GM06990 (cell line): ENCODE results near the gene MAP4K2.

Experiments used
- DNase-seq: peaks from one replicate; pipeline ENCODE4 v3.0.0-alpha.2; 2011; ENCODE audit not compliant: insufficient read length; ENCODE audit errors: extremely low read depth
- H3K27me3 ChIP-seq: replicated peaks from 2 replicates; pipeline ENCODE4 v1.6.0; 2011; ENCODE audit warnings: low read length; ENCODE audit not compliant: control insufficient read depth, insufficient read depth
- H3K36me3 ChIP-seq: 2 replicates; pipeline ENCODE4 v1.5.1; 2011; ENCODE audit warnings: low read length; ENCODE audit not compliant: control insufficient read depth, insufficient read depth
- H3K4me3 ChIP-seq: replicated peaks from 2 replicates; pipeline ENCODE4 v1.5.1; 2011; ENCODE audit warnings: low read depth, mild to moderate bottlenecking, control low read depth, low read length
- TF ChIP-seq, protein P1 (sequence below): IDR thresholded peaks from 2 replicates; pipeline ENCODE4 v1.5.1; 2011; ENCODE audit warnings: low read length, control low read depth, mild to moderate bottlenecking, inconsistent platforms; ENCODE audit not compliant: insufficient read depth, poor library complexity, severe bottlenecking

The MAP4K2 gene

GRCh38 chr11:64792482-64792881, 10.5 kb downstream of the MAP4K2 start:
- Histone ChIP-seq H3K4me3 (no peak overlapping the region), H3K27me3 (no peaks in the 10 kb centered on the region), H3K36me3 (peaks cover 45% of the 10 kb centered on the region)
- DNase-seq: no peak
- TF ChIP-seq, protein P1, sequence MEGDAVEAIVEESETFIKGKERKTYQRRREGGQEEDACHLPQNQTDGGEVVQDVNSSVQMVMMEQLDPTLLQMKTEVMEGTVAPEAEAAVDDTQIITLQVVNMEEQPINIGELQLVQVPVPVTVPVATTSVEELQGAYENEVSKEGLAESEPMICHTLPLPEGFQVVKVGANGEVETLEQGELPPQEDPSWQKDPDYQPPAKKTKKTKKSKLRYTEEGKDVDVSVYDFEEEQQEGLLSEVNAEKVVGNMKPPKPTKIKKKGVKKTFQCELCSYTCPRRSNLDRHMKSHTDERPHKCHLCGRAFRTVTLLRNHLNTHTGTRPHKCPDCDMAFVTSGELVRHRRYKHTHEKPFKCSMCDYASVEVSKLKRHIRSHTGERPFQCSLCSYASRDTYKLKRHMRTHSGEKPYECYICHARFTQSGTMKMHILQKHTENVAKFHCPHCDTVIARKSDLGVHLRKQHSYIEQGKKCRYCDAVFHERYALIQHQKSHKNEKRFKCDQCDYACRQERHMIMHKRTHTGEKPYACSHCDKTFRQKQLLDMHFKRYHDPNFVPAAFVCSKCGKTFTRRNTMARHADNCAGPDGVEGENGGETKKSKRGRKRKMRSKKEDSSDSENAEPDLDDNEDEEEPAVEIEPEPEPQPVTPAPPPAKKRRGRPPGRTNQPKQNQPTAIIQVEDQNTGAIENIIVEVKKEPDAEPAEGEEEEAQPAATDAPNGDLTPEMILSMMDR: no peak

GRCh38 chr11:64791781-64792291, 11.2 kb downstream of the MAP4K2 start:
- H3K4me3 ChIP-seq: no peak overlapping the region
- TF ChIP-seq, protein P1: no peak
- DNase-seq: no peak
- peaks cover 41% of the 10 kb centered on the region for H3K36me3 ChIP-seq
- H3K27me3 ChIP-seq: no peaks in the 10 kb centered on the region

DNA sequence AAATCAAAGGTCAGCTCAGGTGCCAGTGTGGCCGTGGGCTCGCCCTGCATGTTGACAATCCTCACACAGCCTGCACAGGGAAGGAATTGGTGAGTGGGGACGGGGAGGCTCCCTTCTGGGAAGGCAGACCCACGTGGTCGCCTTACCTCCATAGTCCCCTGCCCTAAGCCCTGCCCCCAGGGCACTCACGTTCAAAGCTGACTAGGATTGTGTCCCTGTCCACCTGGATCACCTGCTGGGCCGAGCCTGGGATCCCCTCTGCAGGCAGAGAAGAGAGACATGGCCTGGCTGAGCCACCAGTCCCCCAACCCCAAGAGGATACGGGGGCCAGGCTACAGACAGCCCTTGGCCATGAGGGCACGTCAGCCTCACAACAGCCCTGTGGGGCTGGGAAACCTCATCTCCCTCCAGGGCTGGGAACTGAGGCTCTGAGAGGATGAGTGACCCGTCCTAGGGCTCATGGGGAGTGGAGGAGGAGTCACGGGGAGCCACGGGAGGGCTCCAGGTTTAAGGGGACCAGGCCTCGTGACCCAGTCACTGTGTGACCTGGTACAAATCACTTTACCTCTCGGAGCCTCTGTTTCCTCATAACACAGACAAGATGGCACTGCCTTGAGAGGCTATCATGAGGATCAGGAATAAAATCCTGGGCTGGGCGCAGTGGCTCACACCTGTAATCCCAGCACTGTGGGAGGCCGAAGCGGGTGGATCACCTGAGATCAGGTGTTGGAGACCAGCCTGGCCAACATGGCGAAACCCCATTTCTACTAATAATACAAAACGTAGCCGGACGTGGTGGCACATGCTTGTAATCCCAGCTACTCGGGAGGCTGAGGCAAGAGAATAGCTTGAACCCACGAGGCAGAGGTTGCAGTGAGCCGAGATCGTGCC, 12.6 kb downstream of the MAP4K2 start:
- H3K4me3 ChIP-seq: no peak overlapping the region
- TF ChIP-seq, protein P1: no peak
- H3K27me3 ChIP-seq: no peaks in the 10 kb centered on the region
- no peak for DNase-seq
- peaks cover 33% of the 10 kb centered on the region for H3K36me3 ChIP-seq

- H3K36me3 ChIP-seq: peaks cover 33% of the 10 kb centered on the region
- DNase-seq: no peak
- no peaks in the 10 kb centered on the region for H3K27me3 ChIP-seq
- TF ChIP-seq, protein P1: no peak
- no peak overlapping the region for H3K4me3 ChIP-seq
Observed at GRCh38 chr11:64789331-64790204, 13.4 kb downstream of the MAP4K2 start.

- no peak overlapping the region for H3K4me3 ChIP-seq
- H3K36me3 ChIP-seq: peaks cover 31% of the 10 kb centered on the region
- no peak for DNase-seq
- H3K27me3 ChIP-seq: no peaks in the 10 kb centered on the region
- TF ChIP-seq, protein P1: no peak
Observed at GRCh38 chr11:64788321-64789215, 14.4 kb downstream of the MAP4K2 start.
